HEK293T (cell line): Measurements from ENCODE around the gene SLC8B1.

ENCODE experiments used
- CTCF ChIA-PET: fragments of 350-600 bp; formaldehyde crosslinking; extraction: SDS; loops from one replicate; lab custom pipeline; 2021; ENCODE audit warnings: antibody characterized with exemption, inconsistent platforms; lab: Yijun Ruan, JAX
- POLR2A ChIA-PET: fragments of 350-600 bp; formaldehyde crosslinking; extraction: SDS; loops from one replicate; lab custom pipeline; 2020; ENCODE audit warnings: antibody characterized with exemption, inconsistent platforms; lab: Yijun Ruan, JAX
- DNase-seq: peaks from one replicate; pipeline ENCODE4 v3.0.0; 2012; ENCODE audit warnings: mixed read lengths; ENCODE audit errors: extremely low spot score
- ARNT ChIP-seq: fragments of 450-650 bp; IDR thresholded peaks from 2 replicates; pipeline ENCODE4 v1.6.1; 2017; ENCODE audit warnings: mild to moderate bottlenecking
- BHLHE40 ChIP-seq: fragments of 450-650 bp; IDR thresholded peaks from 2 replicates; pipeline ENCODE4 v1.6.1; 2016; ENCODE audit warnings: mild to moderate bottlenecking, moderate library complexity, borderline replicate concordance
- CTBP1 ChIP-seq: fragments of 450-650 bp; IDR thresholded peaks from 2 replicates; pipeline ENCODE4 v1.6.1; 2016; ENCODE audit warnings: borderline replicate concordance
- ELF4 ChIP-seq: fragments of 450-650 bp; IDR thresholded peaks from 2 replicates; pipeline ENCODE4 v1.6.1; 2017; ENCODE audit warnings: antibody characterized with exemption
- FOXA1 ChIP-seq: fragments of 450-650 bp; IDR thresholded peaks from 2 replicates; pipeline ENCODE4 v1.6.1; 2016; ENCODE audit warnings: mild to moderate bottlenecking
- FOXK2 ChIP-seq: fragments of 450-650 bp; IDR thresholded peaks from 2 replicates; pipeline ENCODE4 v1.6.1; 2016; ENCODE audit warnings: mild to moderate bottlenecking
- FOXM1 ChIP-seq: fragments of 450-650 bp; IDR thresholded peaks from 2 replicates; pipeline ENCODE4 v1.6.1; 2017; ENCODE audit warnings: mild to moderate bottlenecking, borderline replicate concordance
- HDGF ChIP-seq: fragments of 450-650 bp; IDR thresholded peaks from 2 replicates; pipeline ENCODE4 v1.6.1; 2017; ENCODE audit warnings: antibody characterized with exemption, borderline replicate concordance
- L3MBTL2 ChIP-seq: fragments of 450-650 bp; conservative IDR thresholded peaks from 2 replicates; pipeline ENCODE4 v1.6.1; 2016; ENCODE audit warnings: mild to moderate bottlenecking
- LEF1 ChIP-seq: fragments of 450-650 bp; IDR thresholded peaks from 2 replicates; pipeline ENCODE4 v1.6.1; 2017; ENCODE audit warnings: mild to moderate bottlenecking, borderline replicate concordance
- NFRKB ChIP-seq: fragments of 450-650 bp; IDR thresholded peaks from 2 replicates; pipeline ENCODE4 v1.6.1; 2016; ENCODE audit warnings: mild to moderate bottlenecking, moderate library complexity
- SP1 ChIP-seq: fragments of 450-650 bp; IDR thresholded peaks from 2 replicates; pipeline ENCODE4 v1.6.1; 2017
- SUZ12 ChIP-seq: fragments of 450-650 bp; IDR thresholded peaks from 2 replicates; pipeline ENCODE4 v1.6.1; 2016; ENCODE audit warnings: mild to moderate bottlenecking
- TARDBP ChIP-seq: fragments of 450-650 bp; IDR thresholded peaks from 2 replicates; pipeline ENCODE4 v1.6.1; 2016
- ZNF384 ChIP-seq: fragments of 450-650 bp; IDR thresholded peaks from 2 replicates; pipeline ENCODE4 v1.6.1; 2016
- TF ChIP-seq, protein P1 (sequence below): fragments of 450-650 bp; IDR thresholded peaks from 2 replicates; pipeline ENCODE4 v1.6.1; 2016

SLC8B1 gene

GRCh38 chr12:113318046-113318656, 16.8 kb downstream of the SLC8B1 start:
- ChIA-PET CTCF (no interaction called here), POLR2A (no interaction called here)
- no peak for DNase-seq

DNA sequence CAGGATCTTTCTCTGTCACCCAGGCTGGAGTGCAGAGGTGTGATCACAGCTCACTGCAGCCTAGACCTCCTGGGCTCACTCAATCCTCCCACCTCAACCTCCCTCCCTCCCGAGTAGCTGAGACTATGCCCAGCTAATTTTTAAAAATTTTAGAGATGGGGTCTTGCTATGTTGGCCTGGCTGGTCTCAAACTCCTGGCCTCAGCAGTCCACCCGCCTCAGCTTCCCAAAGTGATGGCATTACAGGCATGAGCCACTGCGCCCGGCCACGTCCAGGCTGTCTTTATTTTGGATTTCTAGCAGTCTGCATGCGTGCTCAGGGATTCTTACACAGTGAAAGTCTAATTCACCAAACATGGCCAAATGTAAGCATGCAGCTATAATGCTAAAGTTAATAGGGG, 17.8 kb downstream of the SLC8B1 start:
- ChIA-PET CTCF (no interaction called here), POLR2A (interaction anchor here (0.6 kb wide), 1 partner anchor 125 kb away, joined by 3 read pairs; no protein-coding TSS in a partner anchor)
- DNase-seq, result no peak
- TF ChIP-seq HDGF (no peak), FOXA1 (no peak), FOXM1 (no peak), CTBP1 (no peak), SUZ12 (no peak), L3MBTL2 (no peak), ELF4 (no peak), LEF1 (no peak), NFRKB (no peak), FOXK2 (no peak), ARNT (no peak)

More at GRCh38 chr12:113318046-113318656, 16.8 kb downstream of the SLC8B1 start:
- TF ChIP-seq HDGF (no peak), FOXA1 (no peak), SUZ12 (no peak), ZNF384 (no peak), ARNT (no peak), LEF1 (no peak), BHLHE40 (no peak), L3MBTL2 (no peak), FOXK2 (no peak), CTBP1 (no peak), SP1 (no peak), ELF4 (no peak), TARDBP (no peak), FOXM1 (no peak), NFRKB (no peak)
- TF ChIP-seq, protein P1, sequence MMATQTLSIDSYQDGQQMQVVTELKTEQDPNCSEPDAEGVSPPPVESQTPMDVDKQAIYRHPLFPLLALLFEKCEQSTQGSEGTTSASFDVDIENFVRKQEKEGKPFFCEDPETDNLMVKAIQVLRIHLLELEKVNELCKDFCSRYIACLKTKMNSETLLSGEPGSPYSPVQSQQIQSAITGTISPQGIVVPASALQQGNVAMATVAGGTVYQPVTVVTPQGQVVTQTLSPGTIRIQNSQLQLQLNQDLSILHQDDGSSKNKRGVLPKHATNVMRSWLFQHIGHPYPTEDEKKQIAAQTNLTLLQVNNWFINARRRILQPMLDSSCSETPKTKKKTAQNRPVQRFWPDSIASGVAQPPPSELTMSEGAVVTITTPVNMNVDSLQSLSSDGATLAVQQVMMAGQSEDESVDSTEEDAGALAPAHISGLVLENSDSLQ, result no peak

- CTCF ChIA-PET, result interaction anchor here (0.6 to 0.9 kb wide), 2 partner anchors 39 to 163 kb away, joined by 3 read pairs; no protein-coding TSS in a partner anchor
- POLR2A ChIA-PET, result no interaction called here
- no peak for TF ChIP-seq BHLHE40
- TF ChIP-seq ZNF384, result no peak
- no peak for TF ChIP-seq NFRKB
- TF ChIP-seq, protein P1, result no peak
- TF ChIP-seq SP1, result no peak
- no peak for TF ChIP-seq L3MBTL2
- no peak for TF ChIP-seq LEF1
- no peak for TF ChIP-seq FOXM1
- TF ChIP-seq ARNT, result no peak
- no peak for DNase-seq
Measured at GRCh38 chr12:113316155-113316554, 18.8 kb downstream of the SLC8B1 start.

GRCh38 chr12:113315358-113315757, 19.6 kb downstream of the SLC8B1 start:
- POLR2A ChIA-PET, result no interaction called here

GRCh38 chr12:113314121-113314529, 20.8 kb downstream of the SLC8B1 start:
- ChIA-PET CTCF (no interaction called here), POLR2A (no interaction called here)
- DNase-seq, result no peak
- TF ChIP-seq, protein P1, result no peak
- TF ChIP-seq LEF1 (no peak), L3MBTL2 (no peak), SUZ12 (no peak), ZNF384 (no peak), NFRKB (no peak), TARDBP (no peak), HDGF (no peak), FOXM1 (no peak), FOXA1 (no peak), CTBP1 (no peak), SP1 (no peak), ELF4 (no peak), ARNT (no peak), BHLHE40 (no peak), FOXK2 (no peak)

More at GRCh38 chr12:113315358-113315757, 19.6 kb downstream of the SLC8B1 start:
- CTCF ChIA-PET, result interaction anchor here (0.9 kb wide), 1 partner anchor 162 kb away, joined by 3 read pairs; no protein-coding TSS in a partner anchor
- TF ChIP-seq TARDBP, result no peak
- TF ChIP-seq LEF1, result no peak
- TF ChIP-seq NFRKB, result no peak
- TF ChIP-seq, protein P1, result no peak
- TF ChIP-seq ZNF384, result no peak
- TF ChIP-seq FOXA1, result no peak
- DNase-seq, result no peak
